OCI-LY1 (cell line): Measurements from ENCODE around the gene SLC9A2.

Experiments used
- H2AFZ ChIP-seq: fragments of 200-600 bp; sonication (generic), shearing (Covaris generic); 2 replicates; pipeline ENCODE4 v1.6.0; 2014; ENCODE audit warnings: antibody characterized with exemption, mild to moderate bottlenecking, low read length
- H3F3A ChIP-seq: fragments of 200-600 bp; sonication (generic), shearing (Covaris generic); 2 replicates; pipeline ENCODE4 v1.6.0; 2014; ENCODE audit warnings: mild to moderate bottlenecking, antibody characterized with exemption, low read length, moderate library complexity; ENCODE audit not compliant: insufficient read depth
- H3K27ac ChIP-seq: fragments of 200-600 bp; sonication (generic); 2 replicates; pipeline ENCODE4 v1.5.1; 2014; ENCODE audit warnings: low read length, mixed run types, mild to moderate bottlenecking, low read depth; ENCODE audit not compliant: poor library complexity, severe bottlenecking
- H3K27me3 ChIP-seq: fragments of 200-600 bp; sonication (generic); 2 replicates; pipeline ENCODE4 v1.6.0; 2014; ENCODE audit warnings: antibody characterized with exemption, mild to moderate bottlenecking, low read length, moderate library complexity; ENCODE audit not compliant: insufficient read depth
- H3K36me3 ChIP-seq: fragments of 200-600 bp; sonication (generic); 2 replicates; pipeline ENCODE4 v1.6.1; 2014; ENCODE audit warnings: mild to moderate bottlenecking, antibody characterized with exemption, low read length, moderate library complexity, mixed read lengths; ENCODE audit not compliant: insufficient read depth
- H3K4me1 ChIP-seq: fragments of 200-600 bp; sonication (generic); 2 replicates; pipeline ENCODE4 v1.5.1; 2014; ENCODE audit warnings: mild to moderate bottlenecking, low read length, moderate library complexity; ENCODE audit not compliant: insufficient read depth, severe bottlenecking
- H3K4me2 ChIP-seq: fragments of 200-600 bp; sonication (generic), shearing (Covaris generic); 2 replicates; pipeline ENCODE4 v1.6.1; 2014; ENCODE audit warnings: low read length
- H3K4me3 ChIP-seq: fragments of 200-600 bp; sonication (generic); 2 replicates; pipeline ENCODE4 v1.5.1; 2014; ENCODE audit warnings: low read length, low read depth, mild to moderate bottlenecking, mixed read lengths; ENCODE audit not compliant: poor library complexity, severe bottlenecking
- H3K79me2 ChIP-seq: fragments of 200-600 bp; shearing (Covaris generic); 2 replicates; pipeline ENCODE4 v1.6.1; 2016; ENCODE audit warnings: mixed run types, low read length, mixed read lengths; ENCODE audit not compliant: insufficient read depth
- H3K9ac ChIP-seq: fragments of 200-600 bp; sonication (generic), shearing (Covaris generic); 2 replicates; pipeline ENCODE4 v1.6.1; 2014; ENCODE audit warnings: mild to moderate bottlenecking, low read length, mixed read lengths
- H3K9me2 ChIP-seq: fragments of 200-600 bp; sonication (generic), shearing (Covaris generic); 2 replicates; pipeline ENCODE4 v1.6.1; 2014; ENCODE audit warnings: low read depth, mild to moderate bottlenecking, low read length, mixed read lengths
- H3K9me3 ChIP-seq: fragments of 200-600 bp; shearing (Covaris generic); 2 replicates; pipeline ENCODE4 v1.6.1; 2014; ENCODE audit warnings: low read length, mixed read lengths
- H4K20me1 ChIP-seq: fragments of 200-600 bp; sonication (generic), shearing (Covaris generic); 2 replicates; pipeline ENCODE4 v1.6.0; 2016; ENCODE audit warnings: mild to moderate bottlenecking, low read length; ENCODE audit not compliant: insufficient read depth
- CTCF ChIP-seq: fragments of 200-600 bp; sonication (generic), shearing (Covaris generic); IDR thresholded peaks from 2 replicates; pipeline ENCODE4 v1.5.1; 2017; ENCODE audit warnings: mild to moderate bottlenecking, antibody characterized with exemption, low read length, moderate library complexity, mixed read lengths
- EZH2 ChIP-seq: fragments of 200-600 bp; sonication (generic), shearing (Covaris generic); IDR thresholded peaks from 2 replicates; pipeline ENCODE4 v1.8.0; 2017; ENCODE audit warnings: borderline replicate concordance, mixed run types, mild to moderate bottlenecking, antibody characterized with exemption, low read length, moderate library complexity, mixed read lengths

SLC9A2 gene

DNA sequence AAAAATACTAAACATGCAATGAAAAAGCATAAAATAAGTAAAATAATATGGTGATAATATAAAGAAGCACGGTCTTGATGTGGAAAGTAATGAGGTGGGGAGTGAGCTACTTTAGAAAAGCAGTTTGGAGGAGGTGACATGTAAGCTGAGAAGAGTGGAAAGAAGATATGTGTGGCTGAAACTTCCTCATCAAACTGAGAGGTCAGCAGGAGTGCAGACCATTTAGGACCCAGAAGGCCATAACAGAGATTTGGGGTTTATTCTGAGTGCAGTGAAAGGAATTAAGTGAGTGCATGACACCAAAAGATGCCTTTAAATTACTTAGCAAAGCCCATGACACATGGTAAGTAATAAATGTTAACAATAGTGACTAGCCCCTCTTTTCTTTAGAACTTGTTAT lies 118.1 kb downstream of the SLC9A2 start:
- Histone ChIP-seq H3K4me1 (peaks cover 32% of the 10 kb centered on the region), H3K27me3 (no peaks in the 10 kb centered on the region), H3F3A (no peaks in the 10 kb centered on the region), H2AFZ (peak overlapping the region; percentile 70), H3K9ac (peak overlapping the region; percentile 77), H3K4me2 (peak overlapping the region; percentile 97), H4K20me1 (no peaks in the 10 kb centered on the region), H3K4me3 (peak overlapping the region; percentile 92), H3K9me3 (no peaks in the 10 kb centered on the region), H3K27ac (no peak overlapping the region), H3K36me3 (no peaks in the 10 kb centered on the region), H3K79me2 (0 out of 2 replicates have a peak, but pooled peaks cover 17% of the 10 kb centered on the region), H3K9me2 (no peaks in the 10 kb centered on the region)
- TF ChIP-seq EZH2 (no peak), CTCF (no peak)

GRCh38 chr2:102743259-102743658 lies 123.9 kb downstream of the SLC9A2 start:
- Histone ChIP-seq H3K4me3 (no peak overlapping the region), H4K20me1 (no peaks in the 10 kb centered on the region), H3K27ac (no peak overlapping the region), H3K9me3 (no peaks in the 10 kb centered on the region), H3K36me3 (no peaks in the 10 kb centered on the region), H3K79me2 (no peaks in the 10 kb centered on the region), H3K9me2 (no peaks in the 10 kb centered on the region), H3K9ac (no peak overlapping the region), H3K4me1 (no peaks in the 10 kb centered on the region), H3F3A (no peaks in the 10 kb centered on the region), H3K27me3 (no peaks in the 10 kb centered on the region), H3K4me2 (no peak overlapping the region), H2AFZ (no peak overlapping the region)
- TF ChIP-seq CTCF (no peak), EZH2 (no peak)

DNA sequence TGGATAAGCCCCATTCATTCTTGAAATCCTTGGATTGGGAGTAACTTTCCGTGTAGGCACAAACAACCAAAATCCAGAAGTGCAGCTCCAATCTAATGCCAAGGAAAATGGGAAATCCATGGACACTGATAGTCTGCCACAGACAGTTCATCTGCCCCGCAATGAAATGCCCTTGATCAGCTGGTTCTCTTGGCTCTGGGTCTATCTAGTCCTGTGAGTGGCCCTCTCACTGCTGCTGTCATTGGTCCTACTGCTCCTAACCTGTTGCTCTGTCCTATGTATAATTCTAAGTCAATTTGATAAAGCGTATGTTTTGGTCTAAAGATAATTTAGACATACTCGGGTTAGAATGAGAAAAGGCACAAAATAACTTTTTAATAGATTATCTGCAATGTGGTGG lies 128.8 kb downstream of the SLC9A2 start:
- TF ChIP-seq CTCF, result no peak
- TF ChIP-seq EZH2, result no peak
- Histone ChIP-seq H3K4me1 (no peaks in the 10 kb centered on the region), H3K9me3 (no peaks in the 10 kb centered on the region), H3K27me3 (no peaks in the 10 kb centered on the region), H3K79me2 (no peaks in the 10 kb centered on the region), H2AFZ (no peak overlapping the region), H3K4me3 (no peak overlapping the region), H3F3A (no peaks in the 10 kb centered on the region), H3K27ac (no peak overlapping the region), H3K9me2 (no peaks in the 10 kb centered on the region), H4K20me1 (no peaks in the 10 kb centered on the region), H3K4me2 (no peak overlapping the region), H3K9ac (no peak overlapping the region), H3K36me3 (no peaks in the 10 kb centered on the region)
